ENCODE measurements around the gene RIPPLY2.

Gene RIPPLY2

GRCh38 chr6:83870649-83871048, 17.5 kb downstream of the RIPPLY2 start:
- H3K27ac ChIP-seq: no peak overlapping the region

GRCh38 chr6:83872386-83873118, 19.4 kb downstream of the RIPPLY2 start:
- H3K27ac ChIP-seq: no peak overlapping the region
- TF ChIP-seq CTCF (IDR thresholded peaks at IDR 0.05): no peak
- no peak for TF ChIP-seq ZFX (IDR thresholded peaks at IDR 0.05; ENCODE audit: borderline replicate concordance)

More at GRCh38 chr6:83870649-83871048, 17.5 kb downstream of the RIPPLY2 start:
- TF ChIP-seq ZFX (IDR thresholded peaks at IDR 0.05; ENCODE audit: borderline replicate concordance): no peak
- TF ChIP-seq CTCF (IDR thresholded peaks at IDR 0.05): no peak

- no peak overlapping the region for H3K27ac ChIP-seq
- TF ChIP-seq CTCF (IDR thresholded peaks at IDR 0.05): no peak
- no peak for TF ChIP-seq ZFX (IDR thresholded peaks at IDR 0.05; ENCODE audit: borderline replicate concordance)
These were observed 20.7 kb downstream of the RIPPLY2 start for GRCh38 chr6:83873869-83874268.

DNA sequence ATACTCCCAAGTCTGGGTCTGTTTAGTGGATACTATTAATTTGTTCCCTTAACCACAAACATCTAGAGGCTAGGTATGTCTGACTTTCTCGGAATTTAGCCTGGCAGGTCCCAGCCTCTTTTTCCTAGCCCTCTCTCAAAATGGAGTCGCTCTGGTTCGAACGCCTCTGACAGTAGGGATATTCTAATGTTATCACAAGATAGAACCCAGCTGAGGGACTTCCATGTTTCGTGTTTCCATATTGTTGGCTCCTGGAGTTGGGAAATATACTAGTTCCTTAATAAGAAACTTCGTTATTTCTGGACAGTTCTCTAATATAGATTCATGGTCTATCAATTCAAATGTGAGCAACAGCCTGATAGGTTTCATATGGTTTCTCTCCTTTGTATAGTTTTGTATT, 22.7 kb downstream of the RIPPLY2 start:
- H3K27ac ChIP-seq: no peak overlapping the region
- TF ChIP-seq CTCF (IDR thresholded peaks at IDR 0.05): no peak
- TF ChIP-seq ZFX (IDR thresholded peaks at IDR 0.05; ENCODE audit: borderline replicate concordance): no peak

DNA sequence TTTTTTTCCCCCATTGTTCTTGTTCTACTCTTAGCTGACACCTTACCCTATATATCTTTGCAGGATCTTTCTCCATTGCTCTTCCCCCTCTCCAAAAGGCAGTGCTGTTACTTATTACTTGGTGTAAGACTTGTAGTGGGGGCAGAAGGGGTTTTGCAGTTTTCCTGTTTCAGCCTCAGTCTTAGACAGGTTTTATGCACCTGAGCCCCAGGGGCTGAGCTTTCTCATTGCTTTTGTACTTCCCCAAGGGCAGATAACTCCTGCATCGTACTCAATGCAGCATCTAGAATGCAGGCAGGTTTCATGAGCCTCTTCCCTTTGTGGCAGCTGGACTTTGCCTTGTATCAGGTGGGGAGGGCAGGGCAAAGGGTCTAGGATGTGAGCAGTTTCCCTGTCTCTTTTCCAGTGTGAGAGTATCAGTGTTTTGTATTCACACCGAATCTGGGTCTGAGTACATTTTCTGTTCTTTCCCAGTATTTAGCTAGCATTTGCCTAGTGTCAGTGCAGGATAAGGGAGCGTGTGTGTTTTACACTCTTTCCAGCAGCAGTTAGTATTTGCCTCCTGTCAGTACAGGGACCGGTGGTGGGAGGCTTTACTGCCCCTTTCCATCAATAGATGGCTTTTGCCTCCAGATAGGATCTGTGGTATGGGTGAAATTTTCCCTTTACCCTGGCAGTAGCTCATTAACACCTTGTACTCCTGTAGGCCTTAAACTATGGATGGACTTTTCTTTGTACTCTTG, 25.9 kb downstream of the RIPPLY2 start:
- no peak overlapping the region for H3K27ac ChIP-seq
- TF ChIP-seq ZFX (IDR thresholded peaks at IDR 0.05; ENCODE audit: borderline replicate concordance) (no peak), CTCF (IDR thresholded peaks at IDR 0.05) (no peak)

DNA sequence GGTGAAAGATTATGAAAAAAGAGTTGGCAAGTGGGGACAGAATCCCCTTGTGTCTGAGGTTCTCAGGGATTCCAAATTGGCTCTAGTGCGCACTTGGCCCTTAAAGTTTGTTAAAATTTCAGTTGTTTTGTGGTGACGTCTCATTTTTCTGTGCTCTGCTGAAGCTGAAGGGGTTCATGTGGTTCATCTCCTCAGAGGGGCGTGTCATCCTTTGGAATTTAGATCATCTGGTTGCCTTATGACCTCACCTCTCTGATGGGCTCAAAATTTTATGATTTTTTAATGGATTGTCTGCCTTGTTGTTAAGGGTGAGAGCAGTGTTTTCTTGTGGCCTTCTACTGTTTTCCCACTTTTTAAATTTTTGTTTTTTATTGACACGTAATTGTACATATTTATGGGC, 26.6 kb downstream of the RIPPLY2 start:
- H3K27ac ChIP-seq: no peak overlapping the region

More for the DNA sequence above, 26.6 kb downstream of the RIPPLY2 start:
- no peak for TF ChIP-seq CTCF (IDR thresholded peaks at IDR 0.05)
- no peak for TF ChIP-seq ZFX (IDR thresholded peaks at IDR 0.05; ENCODE audit: borderline replicate concordance)
